Measurements from ENCODE around the gene NOSIP. TPM values are rescaled to one million over a fixed set of nuclear protein-coding genes. Genes with fewer than 3 reads are reported as not detected.
A peak's percentile ranks its signal among the peaks of the same experiment; 100 is the strongest.
"Not testable (repeated sequence)": the region's sequence is repeated elsewhere in the genome, so short reads cannot be mapped to it uniquely, and the experiment has no call there.

The NOSIP gene
- 49.6 TPM for total RNA-seq
- long read RNA-seq, transcript NOSIP-204 (9 exons, 1,005 nt), result major isoform, 10 of 11 reads
- long read RNA-seq, partial matches to known transcripts, result 1 of 11 reads
- long read RNA-seq, other reads (novel, unspliced or antisense), result 0 of 11 reads

- intact Hi-C loops (cut with DNase I), result no loop called here
- ATAC-seq (peak; percentile 98), DNase-seq (ENCODE audit: missing footprints) (peak; percentile 95)
Measured at GRCh38 chr19:49580264-49581006, at the start of gene NOSIP. Gene NOSIP, minus strand, starts transcription at chr19:49580556. Its CDS starts 19,865 bp downstream, at chr19:49560691.

- no peak for DNase-seq (ENCODE audit: missing footprints)
Measured at GRCh38 chr19:49629659-49630058, 49.3 kb upstream of the NOSIP start.

GRCh38 chr19:49626226-49626625, 45.9 kb upstream of the NOSIP start:
- DNase-seq (ENCODE audit: missing footprints), result no peak
- intact Hi-C loops (cut with DNase I), result no loop called here
- no peak for ATAC-seq

More at GRCh38 chr19:49629659-49630058, 49.3 kb upstream of the NOSIP start:
- ATAC-seq, result no peak
- intact Hi-C loops (cut with DNase I), result no loop called here

- ATAC-seq (peak; percentile 17), DNase-seq (ENCODE audit: missing footprints) (no peak)
- intact Hi-C loops (cut with DNase I), result no loop called here
Measured at GRCh38 chr19:49624967-49625910, 44.9 kb upstream of the NOSIP start.

GRCh38 chr19:49617860-49618259, 37.5 kb upstream of the NOSIP start:
- ATAC-seq; DNase-seq (ENCODE audit: missing footprints); intact Hi-C loops (cut with DNase I): not testable (repeated sequence)

- ATAC-seq, result no peak
- intact Hi-C loops (cut with DNase I), result no loop called here
- no peak for DNase-seq (ENCODE audit: missing footprints)
Measured at GRCh38 chr19:49616945-49617344, 36.6 kb upstream of the NOSIP start.

- intact Hi-C loops (cut with DNase I), result no loop called here
- DNase-seq (ENCODE audit: missing footprints) (no peak), ATAC-seq (no peak)
Measured at GRCh38 chr19:49616532-49616931, 36.2 kb upstream of the NOSIP start.

- ATAC-seq, result no peak
- no peak for DNase-seq (ENCODE audit: missing footprints)
- intact Hi-C loops (cut with DNase I), result no loop called here
Measured at GRCh38 chr19:49615861-49616260, 35.5 kb upstream of the NOSIP start.

- ATAC-seq, result no peak
Measured at GRCh38 chr19:49614096-49614833, 33.9 kb upstream of the NOSIP start.

GRCh38 chr19:49613374-49613773, 33.0 kb upstream of the NOSIP start:
- ATAC-seq (no peak), DNase-seq (ENCODE audit: missing footprints) (no peak)
- intact Hi-C loops (cut with DNase I), result no loop called here

More at GRCh38 chr19:49614096-49614833, 33.9 kb upstream of the NOSIP start:
- no peak for DNase-seq (ENCODE audit: missing footprints)
- intact Hi-C loops (cut with DNase I), result no loop called here

GRCh38 chr19:49609499-49610092, 29.2 kb upstream of the NOSIP start:
- intact Hi-C loops (cut with DNase I), result no loop called here
- DNase-seq (ENCODE audit: missing footprints) (no peak), ATAC-seq (no peak)

GRCh38 chr19:49605605-49606004, 25.2 kb upstream of the NOSIP start:
- intact Hi-C loops (cut with DNase I), result no loop called here
- no peak for ATAC-seq

GRCh38 chr19:49602806-49603205, 22.4 kb upstream of the NOSIP start:
- DNase-seq (ENCODE audit: missing footprints), result no peak
- no peak for ATAC-seq
- intact Hi-C loops (cut with DNase I), result no loop called here

More at GRCh38 chr19:49605605-49606004, 25.2 kb upstream of the NOSIP start:
- DNase-seq (ENCODE audit: missing footprints), result no peak

- no peak for DNase-seq (ENCODE audit: missing footprints)
- intact Hi-C loops (cut with DNase I), result no loop called here
- no peak for ATAC-seq
Measured at GRCh38 chr19:49601482-49602038, 21.2 kb upstream of the NOSIP start.

- intact Hi-C loops (cut with DNase I), result no loop called here
- no peak for DNase-seq (ENCODE audit: missing footprints)
- ATAC-seq, result no peak
Measured at GRCh38 chr19:49599378-49600295, 19.3 kb upstream of the NOSIP start.

GRCh38 chr19:49597703-49597974, 17.3 kb upstream of the NOSIP start:
- DNase-seq (ENCODE audit: missing footprints) (no peak), ATAC-seq (no peak)
- intact Hi-C loops (cut with DNase I), result no loop called here

- DNase-seq (ENCODE audit: missing footprints) (no peak), ATAC-seq (no peak)
- intact Hi-C loops (cut with DNase I), result no loop called here
Measured at GRCh38 chr19:49596954-49597702, 16.8 kb upstream of the NOSIP start.
